CD8-positive, alpha-beta memory T cell (primary cell): ENCODE measurements around the gene XPO5. TPM values are rescaled to one million over a fixed set of nuclear protein-coding genes. Genes with fewer than 3 reads are reported as not detected.
A peak's percentile ranks its signal among the peaks of the same experiment; 100 is the strongest.

ENCODE experiments used
- CTCF ChIA-PET: fragments of 350-600 bp; sonication (Branson Sonifier 250); formaldehyde crosslinking; loops from one replicate; lab custom pipeline; 2021; ENCODE audit warnings: antibody characterized with exemption; lab: Charles Lee
- POLR2A ChIA-PET: fragments of 350-600 bp; sonication (Branson Sonifier 250); formaldehyde crosslinking; loops from one replicate; lab custom pipeline; 2021; ENCODE audit warnings: antibody characterized with exemption; lab: Charles Lee
- DNase-seq, 5 donors: peaks; one replicate each; pipeline versions ENCODE4 v3.0.0 to v3.0.0-alpha.2; 2020 to 2022; ENCODE audit warnings: mixed read lengths in 1 of 5
- H3K27ac ChIP-seq: one replicate; pipeline ENCODE4 v1.7.0; 2013; ENCODE audit warnings: low read depth, mild to moderate bottlenecking, low read length, moderate library complexity
- H3K27me3 ChIP-seq: 2 replicates; pipeline ENCODE4 v1.7.0; 2013; ENCODE audit warnings: low read length, mild to moderate bottlenecking; ENCODE audit not compliant: insufficient read depth, poor library complexity, severe bottlenecking
- H3K36me3 ChIP-seq: 2 replicates; pipeline ENCODE4 v1.7.0; 2013; ENCODE audit warnings: mild to moderate bottlenecking, low read length, moderate library complexity; ENCODE audit not compliant: insufficient read depth
- H3K4me1 ChIP-seq: 2 replicates; pipeline ENCODE4 v1.7.0; 2013; ENCODE audit warnings: mild to moderate bottlenecking, low read length, moderate library complexity; ENCODE audit not compliant: insufficient read depth
- H3K4me3 ChIP-seq: 2 replicates; pipeline ENCODE4 v1.7.0; 2013; ENCODE audit warnings: mild to moderate bottlenecking, low read length
- H3K9me3 ChIP-seq: 2 replicates; pipeline ENCODE4 v1.7.0; 2013; ENCODE audit warnings: mild to moderate bottlenecking, low read length
- H3K27ac Mint-ChIP-seq, 8 donors: one replicate each; pipeline ENCODE4 v1.8.0; 2020 to 2021; ENCODE audit warnings: mixed read lengths in 8 of 8, mild to moderate bottlenecking in 6 of 8, inconsistent platforms in 3 of 8, moderate library complexity in 3 of 8
- H3K27me3 Mint-ChIP-seq, 2 donors: one replicate each; pipeline ENCODE4 v1.8.0; 2020 to 2021; ENCODE audit warnings: mixed read lengths in 2 of 2, mild to moderate bottlenecking in 1 of 2, moderate library complexity in 1 of 2
- H3K36me3 Mint-ChIP-seq, 3 donors: one replicate each; pipeline ENCODE4 v1.8.0; 2020 to 2021; ENCODE audit warnings: mixed read lengths in 3 of 3, inconsistent platforms in 1 of 3, mild to moderate bottlenecking in 1 of 3
- H3K4me1 Mint-ChIP-seq, 3 donors: one replicate each; pipeline ENCODE4 v1.8.0; 2020 to 2021; ENCODE audit warnings: mixed read lengths in 3 of 3, inconsistent platforms in 1 of 3, mild to moderate bottlenecking in 1 of 3
- H3K4me3 Mint-ChIP-seq, 7 donors: one replicate each; pipeline ENCODE4 v1.8.0; 2020 to 2021; ENCODE audit warnings: mixed read lengths in 7 of 7, mild to moderate bottlenecking in 6 of 7, moderate library complexity in 4 of 7, inconsistent platforms in 2 of 7
- H3K9me3 Mint-ChIP-seq, 5 donors: one replicate each; pipeline ENCODE4 v1.8.0; 2020 to 2022; ENCODE audit warnings: mixed read lengths in 5 of 5, mild to moderate bottlenecking in 3 of 5, moderate library complexity in 2 of 5, inconsistent platforms in 1 of 5
- polyA plus RNA-seq: library from polyadenylated mRNA; unstranded; fragments of 300-500 nt; fragmentation: Illumina TruSeq; gene quantifications from one replicate; pipeline ENCODE4 v1.2.3, GENCODE V29; 2021
- total RNA-seq, 2 experiments: library from RNA; stranded (reverse); gene quantifications; one replicate each; pipeline ENCODE4 v1.2.3, GENCODE V29; 2021

The XPO5 gene
- total and polyA plus RNA-seq, 3 experiments from 2014 or later, result 15.3 to 116 (median 98.0) TPM

- peak overlapping the region; percentile 91 for H3K27ac ChIP-seq
- no peak overlapping the region for H3K4me3 Mint-ChIP-seq
- peaks cover 0 to 2% of the 10 kb centered on the region in 2 donors for H3K27me3 Mint-ChIP-seq
- H3K27ac Mint-ChIP-seq, result no peak overlapping the region
- peaks cover 11 to 32% (median 12%) of the 10 kb centered on the region in 3 donors for H3K36me3 Mint-ChIP-seq
- DNase-seq, result no peak
- ChIA-PET POLR2A (interaction anchor here (0.9 to 1.7 kb wide), 3 partner anchors 9 to 89 kb away, joined by 3 to 6 read pairs (median 5); partner anchors contain the start of genes ABCC10 and TJAP1), CTCF (interaction anchor here (1.0 to 2.7 kb wide), 4 partner anchors 10 to 252 kb away, joined by 3 to 24 read pairs (median 3); partner anchors contain the start of genes ABCC10 and TJAP1)
- H3K4me1 Mint-ChIP-seq, result peaks cover 15 to 41% (median 28%) of the 10 kb centered on the region in 3 donors
- peak overlapping the region; percentile 99 for H3K4me3 ChIP-seq
- peaks cover 41% of the 10 kb centered on the region for H3K4me1 ChIP-seq
- H3K9me3 Mint-ChIP-seq, result no peaks in the 10 kb centered on the region
- peaks cover 47% of the 10 kb centered on the region for H3K36me3 ChIP-seq
- no peaks in the 10 kb centered on the region for H3K27me3 ChIP-seq
- H3K9me3 ChIP-seq, result no peaks in the 10 kb centered on the region
Observed at GRCh38 chr6:43516367-43516696, 59.5 kb downstream of the XPO5 start.

- Mint-ChIP-seq H3K4me1 (peaks cover 17 to 44% (median 28%) of the 10 kb centered on the region in 3 donors), H3K36me3 (peaks cover 8 to 37% (median 11%) of the 10 kb centered on the region in 3 donors), H3K9me3 (no peaks in the 10 kb centered on the region), H3K4me3 (no peak overlapping the region), H3K27me3 (peaks cover 0 to 2% of the 10 kb centered on the region in 2 donors), H3K27ac (no peak overlapping the region)
- DNase-seq, result no peak
- Histone ChIP-seq H3K27me3 (no peaks in the 10 kb centered on the region), H3K4me3 (peak overlapping the region; percentile 99), H3K36me3 (peaks cover 42% of the 10 kb centered on the region), H3K27ac (peak overlapping the region; percentile 91), H3K9me3 (no peaks in the 10 kb centered on the region), H3K4me1 (peaks cover 41% of the 10 kb centered on the region)
- CTCF ChIA-PET, result interaction anchor here (1.0 to 2.7 kb wide), 3 partner anchors 9 to 89 kb away, joined by 3 to 24 read pairs (median 3); partner anchors contain the start of genes ABCC10 and TJAP1
- POLR2A ChIA-PET, result interaction anchor here (0.9 to 1.7 kb wide), 2 partner anchors 8 to 89 kb away, joined by 3 to 5 read pairs; partner anchors contain the start of gene ABCC10
Observed at GRCh38 chr6:43515808-43516207, 60.0 kb downstream of the XPO5 start.

GRCh38 chr6:43511824-43512415, 63.9 kb downstream of the XPO5 start:
- no peak for DNase-seq
- Histone ChIP-seq H3K27me3 (peaks cover 10% of the 10 kb centered on the region), H3K36me3 (peaks cover 25% of the 10 kb centered on the region), H3K4me3 (no peak overlapping the region), H3K27ac (no peak overlapping the region), H3K9me3 (no peaks in the 10 kb centered on the region), H3K4me1 (peaks cover 30% of the 10 kb centered on the region)
- H3K9me3 Mint-ChIP-seq, result no peaks in the 10 kb centered on the region
- peaks cover 28 to 58% (median 34%) of the 10 kb centered on the region in 3 donors for H3K4me1 Mint-ChIP-seq
- H3K27ac Mint-ChIP-seq, result peak overlapping the region in 5 of 8 donors; percentile 55 to 84 (median 57)
- peak overlapping the region in 2 of 7 donors; percentile 72 to 82 for H3K4me3 Mint-ChIP-seq
- H3K27me3 Mint-ChIP-seq, result peaks cover 7 to 14% of the 10 kb centered on the region in 2 donors
- POLR2A ChIA-PET, result no interaction called here
- peaks cover 7 to 40% (median 13%) of the 10 kb centered on the region in 3 donors for H3K36me3 Mint-ChIP-seq
- CTCF ChIA-PET, result interaction anchor here (1.3 kb wide), 1 partner anchor 83 kb away, joined by 3 read pairs; no protein-coding TSS in a partner anchor

GRCh38 chr6:43510827-43511163, 65.0 kb downstream of the XPO5 start:
- CTCF ChIA-PET, result interaction anchor here (0.6 to 1.3 kb wide), 3 partner anchors 12 to 92 kb away, joined by 3 read pairs; no protein-coding TSS in a partner anchor
- Histone ChIP-seq H3K9me3 (no peaks in the 10 kb centered on the region), H3K27me3 (peaks cover 10% of the 10 kb centered on the region), H3K27ac (peak overlapping the region; percentile 4), H3K4me1 (peaks cover 30% of the 10 kb centered on the region), H3K36me3 (peaks cover 24% of the 10 kb centered on the region), H3K4me3 (no peak overlapping the region)
- H3K9me3 Mint-ChIP-seq, result no peaks in the 10 kb centered on the region
- POLR2A ChIA-PET, result interaction anchor here (0.6 to 1.0 kb wide), 2 partner anchors 83 to 496 kb away, joined by 3 to 4 read pairs; partner anchors contain the start of genes ABCC10, KLHDC3 and MEA1
- H3K27ac Mint-ChIP-seq, result peak overlapping the region in 3 of 8 donors; percentile 10 to 65 (median 46)
- H3K27me3 Mint-ChIP-seq, result peaks cover 7 to 14% of the 10 kb centered on the region in 2 donors
- peaks cover 7 to 44% (median 13%) of the 10 kb centered on the region in 3 donors for H3K36me3 Mint-ChIP-seq
- DNase-seq, result peak in 1 of 5 donors; percentile 53
- peaks cover 36 to 62% (median 37%) of the 10 kb centered on the region in 3 donors for H3K4me1 Mint-ChIP-seq
- peak overlapping the region in 6 of 7 donors; percentile 67 to 82 (median 74) for H3K4me3 Mint-ChIP-seq

- DNase-seq, result peak; percentile 73 to 85 (median 77)
- Mint-ChIP-seq H3K36me3 (peaks cover 5 to 49% (median 13%) of the 10 kb centered on the region in 3 donors), H3K9me3 (no peaks in the 10 kb centered on the region), H3K27ac (peak within 1 kb of the TSS; percentile 50 to 92 (median 72)), H3K4me1 (peaks cover 30 to 56% (median 37%) of the 10 kb centered on the region in 3 donors), H3K27me3 (peaks cover 7 to 14% of the 10 kb centered on the region in 2 donors), H3K4me3 (peak within 1 kb of the TSS; percentile 76 to 96 (median 82))
- H3K4me1 ChIP-seq, result peaks cover 24% of the 10 kb centered on the region
- CTCF ChIA-PET, result interaction anchor here (0.6 to 6.6 kb wide), 4 partner anchors 11 to 281 kb away, joined by 3 to 61 read pairs (median 4); partner anchors contain the start of genes DLK2 and DNPH1
- H3K27ac ChIP-seq, result peak within 1 kb of the TSS; percentile 4
- H3K36me3 ChIP-seq, result peaks cover 18% of the 10 kb centered on the region
- POLR2A ChIA-PET, result interaction anchor here (0.5 to 1.4 kb wide), 7 partner anchors 8 to 496 kb away, joined by 3 to 14 read pairs (median 4); partner anchors contain the start of genes DLK2, KLHDC3 and MEA1
- no peaks in the 10 kb centered on the region for H3K9me3 ChIP-seq
- H3K27me3 ChIP-seq, result peaks cover 10% of the 10 kb centered on the region
- H3K4me3 ChIP-seq, result peak within 1 kb of the TSS; percentile 41
Observed at GRCh38 chr6:43509984-43510826, 65.6 kb downstream of the XPO5 start, which contains the start of gene LRRC73. TSS of gene LRRC73 (minus strand) at chr6:43510346. CDS start at chr6:43509785, 561 bp downstream.

GRCh38 chr6:43509142-43509983, 66.5 kb downstream of the XPO5 start:
- H3K4me3 Mint-ChIP-seq, result peak overlapping the region; percentile 75 to 96 (median 82)
- peaks cover 7 to 14% of the 10 kb centered on the region in 2 donors for H3K27me3 Mint-ChIP-seq
- ChIA-PET POLR2A (interaction anchor here (0.5 to 1.4 kb wide), 7 partner anchors 9 to 495 kb away, joined by 3 to 14 read pairs (median 4); partner anchors contain the start of genes DLK2, KLHDC3 and MEA1), CTCF (interaction anchor here (1.1 to 6.6 kb wide), 2 partner anchors 55 to 280 kb away, joined by 5 to 61 read pairs; partner anchors contain the start of genes DLK2 and DNPH1)
- no peak for DNase-seq
- peaks cover 10% of the 10 kb centered on the region for H3K27me3 ChIP-seq
- no peaks in the 10 kb centered on the region for H3K9me3 Mint-ChIP-seq
- peaks cover 3 to 53% (median 9%) of the 10 kb centered on the region in 3 donors for H3K36me3 Mint-ChIP-seq
- H3K9me3 ChIP-seq, result no peaks in the 10 kb centered on the region
- no peak overlapping the region for H3K4me3 ChIP-seq
- H3K27ac ChIP-seq, result no peak overlapping the region
- peaks cover 24 to 48% (median 37%) of the 10 kb centered on the region in 3 donors for H3K4me1 Mint-ChIP-seq
- peaks cover 16% of the 10 kb centered on the region for H3K4me1 ChIP-seq
- peak overlapping the region in 6 of 8 donors; percentile 2 to 92 (median 80) for H3K27ac Mint-ChIP-seq
- peaks cover 17% of the 10 kb centered on the region for H3K36me3 ChIP-seq
